Loucy (cell line): ENCODE measurements around the gene OR8B3.

Source experiments
- H2AFZ ChIP-seq: fragments of 200-600 bp; sonication (generic); 2 replicates; pipeline ENCODE4 v1.6.0; 2016; ENCODE audit warnings: antibody characterized with exemption, mild to moderate bottlenecking, low read length, moderate library complexity
- H3F3A ChIP-seq: fragments of 200-600 bp; 2 replicates; pipeline ENCODE4 v1.6.0; 2016; ENCODE audit warnings: antibody characterized with exemption, low read depth, mild to moderate bottlenecking
- H3K27me3 ChIP-seq: fragments of 200-600 bp; sonication (generic); 2 replicates; pipeline ENCODE4 v1.6.1; 2014; ENCODE audit warnings: low read length, mild to moderate bottlenecking; ENCODE audit not compliant: insufficient read depth, poor library complexity, severe bottlenecking
- H3K36me3 ChIP-seq: fragments of 200-600 bp; sonication (generic); 2 replicates; pipeline ENCODE4 v1.6.1; 2016; ENCODE audit warnings: low read length; ENCODE audit not compliant: insufficient read depth
- H3K4me1 ChIP-seq: fragments of 200-600 bp; sonication (generic); 2 replicates; pipeline ENCODE4 v1.5.1; 2014; ENCODE audit warnings: low read length, mild to moderate bottlenecking; ENCODE audit not compliant: insufficient read depth, poor library complexity, severe bottlenecking
- H3K4me2 ChIP-seq: fragments of 200-600 bp; sonication (generic); 2 replicates; pipeline ENCODE4 v1.6.0; 2014; ENCODE audit warnings: antibody characterized with exemption, low read length, low read depth, mild to moderate bottlenecking; ENCODE audit not compliant: poor library complexity, severe bottlenecking
- H3K4me3 ChIP-seq: fragments of 200-600 bp; sonication (generic); 2 replicates; pipeline ENCODE4 v1.5.1; 2014; ENCODE audit warnings: low read length, mild to moderate bottlenecking, mixed read lengths; ENCODE audit not compliant: poor library complexity, severe bottlenecking
- H3K79me2 ChIP-seq: fragments of 200-600 bp; sonication (generic); 2 replicates; pipeline ENCODE4 v1.6.1; 2014; ENCODE audit warnings: low read length; ENCODE audit not compliant: insufficient read depth
- H3K9ac ChIP-seq: fragments of 200-600 bp; sonication (generic); 2 replicates; pipeline ENCODE4 v1.6.0; 2014; ENCODE audit warnings: mild to moderate bottlenecking, low read depth, low read length, moderate library complexity; ENCODE audit not compliant: poor library complexity, severe bottlenecking
- H3K9me2 ChIP-seq: fragments of 200-600 bp; sonication (generic); replicated peaks from 2 replicates; pipeline ENCODE4 v1.6.1; 2016; ENCODE audit warnings: low read depth, low read length, mixed read lengths
- H3K9me3 ChIP-seq: fragments of 200-600 bp; sonication (generic); 2 replicates; pipeline ENCODE4 v1.6.1; 2014; ENCODE audit warnings: mild to moderate bottlenecking, antibody characterized with exemption, low read length, low read depth; ENCODE audit not compliant: insufficient read depth
- H4K20me1 ChIP-seq: fragments of 200-600 bp; sonication (generic); 2 replicates; pipeline ENCODE4 v1.6.0; 2014; ENCODE audit warnings: antibody characterized with exemption, low read length, mild to moderate bottlenecking; ENCODE audit not compliant: insufficient read depth, poor library complexity, severe bottlenecking
- EZH2phosphoT487 ChIP-seq: fragments of 200-600 bp; IDR thresholded peaks from 2 replicates; pipeline ENCODE4 v1.6.1; 2018; ENCODE audit warnings: antibody characterized with exemption, mild to moderate bottlenecking, moderate library complexity, borderline replicate concordance
- TF ChIP-seq, protein P1 (sequence below): fragments of 200-600 bp; sonication (generic); conservative IDR thresholded peaks from 2 replicates; pipeline ENCODE4 v1.5.1; 2014; ENCODE audit warnings: mild to moderate bottlenecking, antibody characterized with exemption, low read length

The OR8B3 gene

DNA sequence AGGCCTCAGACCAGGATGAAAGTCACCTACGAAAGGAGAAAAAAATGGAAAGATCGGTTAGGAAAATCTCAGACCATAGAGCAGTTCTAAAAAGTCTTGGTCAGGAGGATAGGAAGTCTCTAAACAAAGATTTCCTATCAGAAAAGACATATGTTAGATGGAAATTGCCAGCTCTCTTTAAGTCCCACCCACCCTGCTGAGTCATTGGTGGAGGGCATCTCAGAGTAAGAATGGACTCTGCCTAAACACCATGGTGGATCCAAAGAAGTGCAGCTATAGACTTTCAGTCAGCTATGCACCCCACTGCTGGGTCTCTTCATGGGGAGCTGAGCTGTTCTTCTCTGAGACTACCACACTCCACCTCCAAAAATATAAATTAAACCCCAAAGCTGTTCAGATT lies 18.2 kb downstream of the OR8B3 start:
- no peaks in the 10 kb centered on the region for H3K79me2 ChIP-seq
- H3K36me3 ChIP-seq = no peaks in the 10 kb centered on the region
- H4K20me1 ChIP-seq = no peaks in the 10 kb centered on the region
- no peak overlapping the region for H2AFZ ChIP-seq
- TF ChIP-seq EZH2phosphoT487 = no peak
- TF ChIP-seq, protein P1, sequence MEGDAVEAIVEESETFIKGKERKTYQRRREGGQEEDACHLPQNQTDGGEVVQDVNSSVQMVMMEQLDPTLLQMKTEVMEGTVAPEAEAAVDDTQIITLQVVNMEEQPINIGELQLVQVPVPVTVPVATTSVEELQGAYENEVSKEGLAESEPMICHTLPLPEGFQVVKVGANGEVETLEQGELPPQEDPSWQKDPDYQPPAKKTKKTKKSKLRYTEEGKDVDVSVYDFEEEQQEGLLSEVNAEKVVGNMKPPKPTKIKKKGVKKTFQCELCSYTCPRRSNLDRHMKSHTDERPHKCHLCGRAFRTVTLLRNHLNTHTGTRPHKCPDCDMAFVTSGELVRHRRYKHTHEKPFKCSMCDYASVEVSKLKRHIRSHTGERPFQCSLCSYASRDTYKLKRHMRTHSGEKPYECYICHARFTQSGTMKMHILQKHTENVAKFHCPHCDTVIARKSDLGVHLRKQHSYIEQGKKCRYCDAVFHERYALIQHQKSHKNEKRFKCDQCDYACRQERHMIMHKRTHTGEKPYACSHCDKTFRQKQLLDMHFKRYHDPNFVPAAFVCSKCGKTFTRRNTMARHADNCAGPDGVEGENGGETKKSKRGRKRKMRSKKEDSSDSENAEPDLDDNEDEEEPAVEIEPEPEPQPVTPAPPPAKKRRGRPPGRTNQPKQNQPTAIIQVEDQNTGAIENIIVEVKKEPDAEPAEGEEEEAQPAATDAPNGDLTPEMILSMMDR = no peak
- no peaks in the 10 kb centered on the region for H3F3A ChIP-seq
- H3K27me3 ChIP-seq = no peaks in the 10 kb centered on the region
- no peaks in the 10 kb centered on the region for H3K9me3 ChIP-seq
- no peaks in the 10 kb centered on the region for H3K4me1 ChIP-seq
- no peak overlapping the region for H3K4me3 ChIP-seq
- H3K9me2 ChIP-seq = no peaks in the 10 kb centered on the region
- H3K4me2 ChIP-seq = no peak overlapping the region
- H3K9ac ChIP-seq = no peak overlapping the region

DNA sequence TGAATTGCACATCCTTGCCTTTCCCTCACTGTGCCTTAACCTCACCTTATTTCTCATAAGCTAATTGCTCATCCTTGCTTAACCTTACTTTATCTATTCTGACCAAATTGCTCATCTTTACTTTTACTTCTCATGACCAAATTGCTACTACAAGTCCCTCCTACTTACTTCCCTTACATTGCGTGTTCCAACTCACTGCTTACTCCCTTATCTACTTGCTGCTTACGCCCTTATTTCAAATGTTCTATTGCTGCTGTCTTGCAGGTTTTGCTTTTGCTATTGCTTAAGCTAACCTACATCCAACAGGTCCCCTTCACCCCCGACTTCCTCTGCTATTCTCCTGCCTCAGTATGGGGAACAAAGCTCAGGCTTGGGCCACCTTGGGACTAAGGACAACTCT lies 22.5 kb downstream of the OR8B3 start:
- no peak overlapping the region for H2AFZ ChIP-seq
- H3K79me2 ChIP-seq = no peaks in the 10 kb centered on the region
- no peaks in the 10 kb centered on the region for H3K9me3 ChIP-seq
- no peaks in the 10 kb centered on the region for H3F3A ChIP-seq
- H3K4me3 ChIP-seq = no peak overlapping the region
- H3K4me2 ChIP-seq = no peak overlapping the region
- no peaks in the 10 kb centered on the region for H3K9me2 ChIP-seq
- TF ChIP-seq EZH2phosphoT487 = no peak
- TF ChIP-seq, protein P1 = no peak
- H3K4me1 ChIP-seq = no peaks in the 10 kb centered on the region
- no peaks in the 10 kb centered on the region for H3K27me3 ChIP-seq
- H3K9ac ChIP-seq = no peak overlapping the region
- H4K20me1 ChIP-seq = no peaks in the 10 kb centered on the region
- no peaks in the 10 kb centered on the region for H3K36me3 ChIP-seq

DNA sequence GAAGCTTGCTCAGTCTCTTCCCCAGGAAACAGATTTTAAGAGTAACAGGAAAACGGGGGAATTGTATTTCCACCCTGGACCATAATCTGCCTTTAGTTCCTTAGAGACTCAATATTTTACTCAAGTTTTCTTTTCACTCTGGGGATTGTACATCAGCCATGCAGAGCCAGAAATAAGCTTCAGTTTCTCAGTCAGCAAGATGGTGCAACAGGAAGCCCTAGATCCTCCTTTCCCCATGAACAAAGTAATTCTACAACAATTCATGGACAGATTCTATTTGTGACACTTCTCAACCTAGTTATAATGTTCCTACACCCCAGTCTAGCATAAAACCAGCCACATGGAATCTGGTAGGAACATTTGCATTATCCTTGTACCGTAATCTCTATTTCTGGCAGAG lies 39.3 kb downstream of the OR8B3 start:
- Histone ChIP-seq H3K4me2 (no peak overlapping the region), H3K27me3 (no peaks in the 10 kb centered on the region), H3K79me2 (no peaks in the 10 kb centered on the region), H3F3A (no peaks in the 10 kb centered on the region), H3K36me3 (no peaks in the 10 kb centered on the region), H4K20me1 (no peaks in the 10 kb centered on the region), H3K9me2 (no peaks in the 10 kb centered on the region), H3K9me3 (no peaks in the 10 kb centered on the region), H3K9ac (no peak overlapping the region), H2AFZ (no peak overlapping the region), H3K4me3 (no peak overlapping the region), H3K4me1 (no peaks in the 10 kb centered on the region)
- TF ChIP-seq EZH2phosphoT487 = no peak
- TF ChIP-seq, protein P1 = no peak
